Measurements from ENCODE around the gene TGFB2. TPM values are rescaled to one million over a fixed set of nuclear protein-coding genes. Genes with fewer than 3 reads are reported as not detected.

Gene TGFB2
- total RNA-seq, 1 donor from 2014 or later, result not detected

- H3K4me1 Mint-ChIP-seq, result no peaks in the 10 kb centered on the region
- H3K27me3 Mint-ChIP-seq, result no peaks in the 10 kb centered on the region
- no peaks in the 10 kb centered on the region for H3K36me3 Mint-ChIP-seq (ENCODE audit: low read depth)
- no peak overlapping the region for H3K27ac Mint-ChIP-seq
- DNase-seq, result no peak
- H3K9me3 Mint-ChIP-seq, result no peaks in the 10 kb centered on the region
- intact Hi-C loops (cut with micrococcal nuclease), result no loop called here
- no peak overlapping the region for H3K4me3 Mint-ChIP-seq
Measured at GRCh38 chr1:218421531-218421930, 76.4 kb downstream of the TGFB2 start.

- H3K27me3 Mint-ChIP-seq, result no peaks in the 10 kb centered on the region
- DNase-seq, result no peak
- H3K4me3 Mint-ChIP-seq, result no peak overlapping the region
- H3K36me3 Mint-ChIP-seq (ENCODE audit: low read depth), result no peaks in the 10 kb centered on the region
- H3K9me3 Mint-ChIP-seq, result no peaks in the 10 kb centered on the region
- no peaks in the 10 kb centered on the region for H3K4me1 Mint-ChIP-seq
- intact Hi-C loops (cut with micrococcal nuclease), result no loop called here
- H3K27ac Mint-ChIP-seq, result no peak overlapping the region
Measured at GRCh38 chr1:218424502-218424901, 79.4 kb downstream of the TGFB2 start.

- Mint-ChIP-seq H3K4me1 (no peaks in the 10 kb centered on the region), H3K9me3 (no peaks in the 10 kb centered on the region), H3K4me3 (no peak overlapping the region), H3K27me3 (no peaks in the 10 kb centered on the region), H3K36me3 (ENCODE audit: low read depth) (no peaks in the 10 kb centered on the region), H3K27ac (no peak overlapping the region)
- intact Hi-C loops (cut with micrococcal nuclease), result no loop called here
- DNase-seq, result no peak
Measured at GRCh38 chr1:218425647-218426342, 80.7 kb downstream of the TGFB2 start.

GRCh38 chr1:218426343-218426657, 81.2 kb downstream of the TGFB2 start:
- no peaks in the 10 kb centered on the region for H3K9me3 Mint-ChIP-seq
- no peak overlapping the region for H3K4me3 Mint-ChIP-seq
- H3K36me3 Mint-ChIP-seq (ENCODE audit: low read depth), result no peaks in the 10 kb centered on the region
- no peaks in the 10 kb centered on the region for H3K27me3 Mint-ChIP-seq
- no peak for DNase-seq
- no peaks in the 10 kb centered on the region for H3K4me1 Mint-ChIP-seq
- H3K27ac Mint-ChIP-seq, result no peak overlapping the region
- intact Hi-C loops (cut with micrococcal nuclease), result no loop called here

GRCh38 chr1:218429301-218429700, 84.2 kb downstream of the TGFB2 start:
- Mint-ChIP-seq H3K36me3 (ENCODE audit: low read depth) (no peaks in the 10 kb centered on the region), H3K27me3 (no peaks in the 10 kb centered on the region), H3K4me3 (no peak overlapping the region), H3K9me3 (no peaks in the 10 kb centered on the region), H3K27ac (no peak overlapping the region), H3K4me1 (no peaks in the 10 kb centered on the region)
- no peak for DNase-seq
- intact Hi-C loops (cut with micrococcal nuclease), result no loop called here

- no peak overlapping the region for H3K4me3 Mint-ChIP-seq
- no peaks in the 10 kb centered on the region for H3K27me3 Mint-ChIP-seq
- no peaks in the 10 kb centered on the region for H3K36me3 Mint-ChIP-seq (ENCODE audit: low read depth)
- H3K9me3 Mint-ChIP-seq, result no peaks in the 10 kb centered on the region
- no peak overlapping the region for H3K27ac Mint-ChIP-seq
- H3K4me1 Mint-ChIP-seq, result no peaks in the 10 kb centered on the region
- intact Hi-C loops (cut with micrococcal nuclease), result no loop called here
- no peak for DNase-seq
Measured at GRCh38 chr1:218430346-218430745, 85.2 kb downstream of the TGFB2 start.

GRCh38 chr1:218430822-218431221, 85.7 kb downstream of the TGFB2 start:
- H3K36me3 Mint-ChIP-seq (ENCODE audit: low read depth), result no peaks in the 10 kb centered on the region

GRCh38 chr1:218431476-218431875, 86.3 kb downstream of the TGFB2 start:
- Mint-ChIP-seq H3K4me3 (no peak overlapping the region), H3K9me3 (no peaks in the 10 kb centered on the region), H3K36me3 (ENCODE audit: low read depth) (no peaks in the 10 kb centered on the region), H3K27ac (no peak overlapping the region), H3K27me3 (no peaks in the 10 kb centered on the region), H3K4me1 (no peaks in the 10 kb centered on the region)
- no peak for DNase-seq
- intact Hi-C loops (cut with micrococcal nuclease), result no loop called here

More at GRCh38 chr1:218430822-218431221, 85.7 kb downstream of the TGFB2 start:
- H3K4me3 Mint-ChIP-seq, result no peak overlapping the region
- H3K27ac Mint-ChIP-seq, result no peak overlapping the region
- H3K27me3 Mint-ChIP-seq, result no peaks in the 10 kb centered on the region
- no peaks in the 10 kb centered on the region for H3K9me3 Mint-ChIP-seq
- no peak for DNase-seq
- intact Hi-C loops (cut with micrococcal nuclease), result no loop called here
- H3K4me1 Mint-ChIP-seq, result no peaks in the 10 kb centered on the region

GRCh38 chr1:218433744-218434143, 88.6 kb downstream of the TGFB2 start:
- H3K9me3 Mint-ChIP-seq, result no peaks in the 10 kb centered on the region
- H3K27ac Mint-ChIP-seq, result no peak overlapping the region
- no peaks in the 10 kb centered on the region for H3K36me3 Mint-ChIP-seq (ENCODE audit: low read depth)
- no peaks in the 10 kb centered on the region for H3K27me3 Mint-ChIP-seq
- intact Hi-C loops (cut with micrococcal nuclease), result no loop called here
- no peak overlapping the region for H3K4me3 Mint-ChIP-seq
- no peak for DNase-seq
- no peaks in the 10 kb centered on the region for H3K4me1 Mint-ChIP-seq

GRCh38 chr1:218435528-218435927, 90.4 kb downstream of the TGFB2 start:
- H3K27me3 Mint-ChIP-seq, result no peaks in the 10 kb centered on the region
- no peaks in the 10 kb centered on the region for H3K36me3 Mint-ChIP-seq (ENCODE audit: low read depth)
- no peak for DNase-seq
- no peak overlapping the region for H3K4me3 Mint-ChIP-seq
- H3K9me3 Mint-ChIP-seq, result no peaks in the 10 kb centered on the region
- no peaks in the 10 kb centered on the region for H3K4me1 Mint-ChIP-seq
- intact Hi-C loops (cut with micrococcal nuclease), result no loop called here
- no peak overlapping the region for H3K27ac Mint-ChIP-seq

- intact Hi-C loops (cut with micrococcal nuclease), result no loop called here
- H3K4me3 Mint-ChIP-seq, result no peak overlapping the region
- DNase-seq, result no peak
- H3K9me3 Mint-ChIP-seq, result no peaks in the 10 kb centered on the region
- H3K4me1 Mint-ChIP-seq, result no peaks in the 10 kb centered on the region
- H3K27me3 Mint-ChIP-seq, result no peaks in the 10 kb centered on the region
- H3K27ac Mint-ChIP-seq, result no peak overlapping the region
- no peaks in the 10 kb centered on the region for H3K36me3 Mint-ChIP-seq (ENCODE audit: low read depth)
Measured at GRCh38 chr1:218436346-218436745, 91.2 kb downstream of the TGFB2 start.

- Mint-ChIP-seq H3K36me3 (ENCODE audit: low read depth) (no peaks in the 10 kb centered on the region), H3K27ac (no peak overlapping the region), H3K4me1 (no peaks in the 10 kb centered on the region), H3K4me3 (no peak overlapping the region), H3K9me3 (no peaks in the 10 kb centered on the region), H3K27me3 (no peaks in the 10 kb centered on the region)
- no peak for DNase-seq
- intact Hi-C loops (cut with micrococcal nuclease), result no loop called here
Measured at GRCh38 chr1:218436997-218437396, 91.9 kb downstream of the TGFB2 start.

- H3K27me3 Mint-ChIP-seq, result no peaks in the 10 kb centered on the region
- H3K4me3 Mint-ChIP-seq, result no peak overlapping the region
- no peak overlapping the region for H3K27ac Mint-ChIP-seq
- no peaks in the 10 kb centered on the region for H3K36me3 Mint-ChIP-seq (ENCODE audit: low read depth)
- intact Hi-C loops (cut with micrococcal nuclease), result no loop called here
- DNase-seq, result no peak
- H3K9me3 Mint-ChIP-seq, result no peaks in the 10 kb centered on the region
- no peaks in the 10 kb centered on the region for H3K4me1 Mint-ChIP-seq
Measured at GRCh38 chr1:218439541-218440295, 94.6 kb downstream of the TGFB2 start.

GRCh38 chr1:218443255-218443654, 98.1 kb downstream of the TGFB2 start:
- Mint-ChIP-seq H3K27ac (no peak overlapping the region), H3K4me1 (no peaks in the 10 kb centered on the region), H3K27me3 (no peaks in the 10 kb centered on the region), H3K9me3 (no peaks in the 10 kb centered on the region), H3K4me3 (no peak overlapping the region), H3K36me3 (ENCODE audit: low read depth) (no peaks in the 10 kb centered on the region)
- no peak for DNase-seq
- intact Hi-C loops (cut with micrococcal nuclease), result no loop called here

- no peak overlapping the region for H3K27ac Mint-ChIP-seq
- intact Hi-C loops (cut with micrococcal nuclease), result no loop called here
- no peak for DNase-seq
- no peaks in the 10 kb centered on the region for H3K27me3 Mint-ChIP-seq
- no peak overlapping the region for H3K4me3 Mint-ChIP-seq
- no peaks in the 10 kb centered on the region for H3K9me3 Mint-ChIP-seq
- H3K36me3 Mint-ChIP-seq (ENCODE audit: low read depth), result no peaks in the 10 kb centered on the region
- no peaks in the 10 kb centered on the region for H3K4me1 Mint-ChIP-seq
Measured at GRCh38 chr1:218444173-218444572, 99.0 kb downstream of the TGFB2 start.

All from activated CD4-positive, alpha-beta T cell treated with anti-CD3 and anti-CD28 coated beads, Interleukin-2, amount 10 ng/mL, durations not matched to agents 24 days and 14 days (primary cell).